Activated naive CD8-positive, alpha-beta T cell (primary cell): ENCODE measurements around the gene PREP.

Experiments used
- H3K27ac Mint-ChIP-seq: one replicate; pipeline ENCODE4 v1.8.0; 2021; ENCODE audit warnings: mixed read lengths
- H3K27me3 Mint-ChIP-seq: one replicate; pipeline ENCODE4 v1.8.0; 2021; ENCODE audit warnings: mixed read lengths
- H3K36me3 Mint-ChIP-seq: one replicate; pipeline ENCODE4 v1.8.0; 2021; ENCODE audit warnings: mixed read lengths
- H3K4me1 Mint-ChIP-seq: one replicate; pipeline ENCODE4 v1.8.0; 2021; ENCODE audit warnings: low read depth, mixed read lengths
- H3K4me3 Mint-ChIP-seq: one replicate; pipeline ENCODE4 v1.8.0; 2021; ENCODE audit warnings: mild to moderate bottlenecking, mixed read lengths
- H3K9me3 Mint-ChIP-seq: one replicate; pipeline ENCODE4 v1.8.0; 2021; ENCODE audit warnings: low read depth, mixed read lengths

The PREP gene

GRCh38 chr6:105373481-105373880 lies 29.4 kb downstream of the PREP start:
- Mint-ChIP-seq H3K27me3 (no peaks in the 10 kb centered on the region), H3K9me3 (no peaks in the 10 kb centered on the region), H3K4me1 (peaks cover 4% of the 10 kb centered on the region), H3K4me3 (no peak overlapping the region), H3K36me3 (peaks cover 23% of the 10 kb centered on the region), H3K27ac (no peak overlapping the region)

DNA sequence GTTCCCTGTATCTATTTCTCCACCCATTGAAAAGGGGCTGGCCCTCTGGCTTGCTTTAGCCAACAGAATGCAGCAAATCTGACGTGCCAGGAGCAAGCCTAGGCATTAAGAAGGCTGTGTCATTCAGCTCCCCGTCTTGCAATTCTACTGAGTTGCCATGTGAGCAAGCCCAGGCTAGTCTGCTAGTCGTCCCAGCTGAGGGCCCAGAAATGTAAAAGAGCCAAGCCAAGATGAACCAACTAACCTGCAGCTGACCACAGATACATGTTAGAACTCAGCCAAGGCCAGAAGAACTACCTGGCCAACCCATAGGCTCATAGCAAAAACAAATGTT lies 30.1 kb downstream of the PREP start:
- Mint-ChIP-seq H3K9me3 (no peaks in the 10 kb centered on the region), H3K36me3 (peaks cover 23% of the 10 kb centered on the region), H3K4me3 (no peak overlapping the region), H3K27ac (no peak overlapping the region), H3K27me3 (no peaks in the 10 kb centered on the region), H3K4me1 (peaks cover 3% of the 10 kb centered on the region)

DNA sequence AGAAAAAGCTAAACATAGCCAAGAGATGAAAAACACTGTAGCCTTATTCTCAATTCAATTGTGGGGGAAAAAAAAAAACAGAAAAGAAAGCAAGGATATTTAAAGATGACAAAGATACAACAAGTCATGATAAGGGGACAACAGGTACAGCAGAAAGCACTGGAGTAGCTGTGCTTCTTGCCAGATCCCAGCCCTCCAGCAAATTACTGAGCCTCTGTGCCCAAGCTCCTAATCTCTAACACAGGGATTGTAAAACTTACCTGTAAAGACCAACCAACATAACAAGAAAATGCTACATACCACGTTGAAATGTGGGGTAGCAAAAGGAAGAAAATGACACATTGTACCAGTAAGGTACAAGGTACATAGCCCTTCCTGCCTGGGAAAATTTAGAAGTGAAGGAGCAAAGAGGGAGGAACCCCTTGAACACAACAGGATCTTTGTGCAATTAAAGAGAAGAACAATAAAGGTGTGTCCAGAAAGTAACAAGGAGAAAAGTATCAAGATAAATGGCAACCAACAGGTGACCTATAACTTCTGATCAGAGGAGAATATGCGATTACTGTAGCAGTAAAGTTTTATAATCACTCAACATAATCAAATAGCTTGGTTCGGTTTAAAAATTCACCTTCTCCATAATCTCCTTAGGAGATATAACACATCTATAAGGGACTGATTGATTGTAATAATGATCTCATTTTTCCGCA lies 30.6 kb downstream of the PREP start:
- Mint-ChIP-seq H3K4me3 (no peak overlapping the region), H3K27me3 (no peaks in the 10 kb centered on the region), H3K27ac (no peak overlapping the region), H3K9me3 (no peaks in the 10 kb centered on the region), H3K36me3 (peaks cover 23% of the 10 kb centered on the region), H3K4me1 (peaks cover 2% of the 10 kb centered on the region)

- H3K36me3 Mint-ChIP-seq = peaks cover 31% of the 10 kb centered on the region
Measured at GRCh38 chr6:105370351-105370750, 32.5 kb downstream of the PREP start.

GRCh38 chr6:105369145-105369544 lies 33.7 kb downstream of the PREP start:
- no peak overlapping the region for H3K4me3 Mint-ChIP-seq
- peaks cover 34% of the 10 kb centered on the region for H3K36me3 Mint-ChIP-seq
- H3K4me1 Mint-ChIP-seq = peaks cover 2% of the 10 kb centered on the region
- H3K9me3 Mint-ChIP-seq = no peaks in the 10 kb centered on the region
- no peak overlapping the region for H3K27ac Mint-ChIP-seq
- no peaks in the 10 kb centered on the region for H3K27me3 Mint-ChIP-seq

More at GRCh38 chr6:105370351-105370750, 32.5 kb downstream of the PREP start:
- Mint-ChIP-seq H3K4me1 (peaks cover 2% of the 10 kb centered on the region), H3K9me3 (no peaks in the 10 kb centered on the region), H3K27me3 (no peaks in the 10 kb centered on the region), H3K27ac (peak overlapping the region; percentile 58), H3K4me3 (no peak overlapping the region)

GRCh38 chr6:105364243-105364642 lies 38.6 kb downstream of the PREP start:
- Mint-ChIP-seq H3K9me3 (no peaks in the 10 kb centered on the region), H3K27me3 (no peaks in the 10 kb centered on the region), H3K4me1 (peaks cover 2% of the 10 kb centered on the region), H3K36me3 (peaks cover 18% of the 10 kb centered on the region), H3K4me3 (no peak overlapping the region), H3K27ac (no peak overlapping the region)

DNA sequence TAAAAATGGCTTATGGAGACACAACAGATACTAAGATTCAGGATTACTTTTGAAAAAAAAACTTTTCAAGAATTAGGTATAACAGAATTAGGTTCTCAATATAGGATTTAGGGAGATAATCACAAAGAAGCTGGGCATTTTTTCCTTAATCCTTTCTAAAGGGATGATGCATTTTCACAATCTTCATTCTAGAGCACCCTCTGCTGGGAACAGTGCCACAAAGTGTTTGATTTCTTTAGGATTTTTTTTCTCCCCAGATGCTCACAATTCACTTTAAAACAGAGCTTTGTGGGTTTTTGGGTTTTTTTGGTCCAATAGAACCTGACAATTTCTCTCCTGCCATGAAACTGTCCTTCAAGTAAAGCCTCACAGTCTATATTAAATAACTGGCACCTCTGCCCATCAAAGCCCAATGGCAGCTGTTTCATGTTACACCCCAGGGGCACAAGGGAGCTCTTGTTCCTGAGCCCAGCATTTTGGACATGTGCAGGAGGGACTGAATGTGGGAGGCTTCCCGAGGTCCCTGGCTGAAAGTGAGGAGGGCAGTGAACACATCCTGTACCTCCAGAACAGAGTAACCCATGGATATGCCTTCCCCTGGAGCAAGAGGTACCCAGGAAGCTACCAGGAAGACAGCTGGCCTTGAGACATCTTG lies 39.7 kb downstream of the PREP start:
- no peak overlapping the region for H3K27ac Mint-ChIP-seq
- H3K4me1 Mint-ChIP-seq = peaks cover 2% of the 10 kb centered on the region
- H3K4me3 Mint-ChIP-seq = no peak overlapping the region
- peaks cover 21% of the 10 kb centered on the region for H3K36me3 Mint-ChIP-seq
- no peaks in the 10 kb centered on the region for H3K27me3 Mint-ChIP-seq
- H3K9me3 Mint-ChIP-seq = no peaks in the 10 kb centered on the region

DNA sequence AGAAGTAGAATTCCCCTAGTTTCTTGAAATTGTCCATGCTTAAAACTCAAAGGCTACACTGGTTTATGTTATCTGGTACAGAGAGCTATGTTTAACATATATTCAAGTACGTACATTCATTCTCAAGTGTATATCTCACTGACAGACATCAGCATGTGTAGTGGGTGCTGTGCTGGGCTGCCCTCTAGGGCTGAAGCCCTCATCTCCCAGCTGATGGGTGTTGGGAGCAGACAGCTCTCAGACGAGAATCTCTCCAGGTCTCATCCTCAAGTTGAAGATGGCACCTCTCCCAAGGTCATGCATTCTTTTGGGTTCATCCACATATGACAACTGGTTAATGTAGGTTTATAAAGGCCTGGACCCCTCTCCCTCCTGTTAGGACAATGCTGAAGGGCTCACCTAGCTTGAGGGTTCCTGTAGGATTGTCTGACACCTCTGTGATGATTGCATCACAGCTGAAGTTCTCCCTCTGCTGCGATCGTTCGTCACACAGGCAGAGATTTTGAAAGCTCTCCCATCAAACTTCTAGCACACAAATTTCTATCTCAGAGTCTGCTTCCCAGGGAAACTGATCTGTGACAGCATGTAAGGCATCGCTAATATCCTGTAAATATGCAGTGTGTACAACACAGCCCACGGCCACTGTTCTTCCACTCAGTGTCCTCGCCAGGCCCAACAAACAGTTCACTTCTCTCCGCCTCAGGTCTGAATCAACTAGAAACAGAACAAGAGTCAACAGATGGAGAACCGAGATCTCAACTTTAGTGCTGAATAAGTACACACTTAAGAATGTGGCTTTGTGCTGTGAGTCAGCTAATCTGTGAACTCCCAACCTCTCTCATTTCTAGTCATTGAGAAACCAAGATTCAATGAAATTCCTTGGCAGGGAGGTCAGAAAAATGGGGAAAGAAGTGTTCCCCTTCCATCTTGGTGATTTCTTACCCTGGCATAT lies 43.2 kb downstream of the PREP start:
- H3K27ac Mint-ChIP-seq = no peak overlapping the region
- H3K4me1 Mint-ChIP-seq = peaks cover 2% of the 10 kb centered on the region
- H3K4me3 Mint-ChIP-seq = no peak overlapping the region
- no peaks in the 10 kb centered on the region for H3K27me3 Mint-ChIP-seq
- H3K36me3 Mint-ChIP-seq = peaks cover 38% of the 10 kb centered on the region
- H3K9me3 Mint-ChIP-seq = no peaks in the 10 kb centered on the region

GRCh38 chr6:105357165-105357564 lies 45.7 kb downstream of the PREP start:
- Mint-ChIP-seq H3K36me3 (peaks cover 38% of the 10 kb centered on the region), H3K4me1 (peaks cover 2% of the 10 kb centered on the region), H3K27me3 (no peaks in the 10 kb centered on the region), H3K4me3 (no peak overlapping the region), H3K9me3 (no peaks in the 10 kb centered on the region), H3K27ac (peak overlapping the region; percentile 22)

GRCh38 chr6:105352037-105352617 lies 50.8 kb downstream of the PREP start:
- Mint-ChIP-seq H3K27me3 (no peaks in the 10 kb centered on the region), H3K9me3 (no peaks in the 10 kb centered on the region), H3K4me1 (no peaks in the 10 kb centered on the region), H3K4me3 (no peak overlapping the region), H3K27ac (no peak overlapping the region), H3K36me3 (peaks cover 44% of the 10 kb centered on the region)

DNA sequence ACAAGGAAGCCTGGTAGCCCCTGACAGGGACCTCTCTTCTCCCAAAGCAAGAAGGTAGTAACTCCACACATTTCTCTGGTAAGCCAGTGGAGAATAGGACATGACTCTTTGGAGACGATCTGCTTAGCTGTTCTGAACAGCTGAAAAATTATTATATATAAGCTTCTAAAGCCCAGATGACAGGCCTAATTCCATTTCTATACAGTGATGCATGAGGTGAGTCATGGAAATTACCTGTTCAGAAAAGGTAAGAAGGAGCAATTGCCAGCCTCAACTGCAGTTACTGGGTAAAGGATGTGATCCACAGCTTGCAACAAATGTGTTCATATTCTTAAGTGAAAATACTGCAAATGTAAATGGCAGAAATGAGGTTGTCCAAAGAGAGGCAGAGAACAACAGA lies 54.0 kb downstream of the PREP start:
- H3K9me3 Mint-ChIP-seq = no peaks in the 10 kb centered on the region
- H3K4me3 Mint-ChIP-seq = no peak overlapping the region
- H3K4me1 Mint-ChIP-seq = no peaks in the 10 kb centered on the region
- no peak overlapping the region for H3K27ac Mint-ChIP-seq
- no peaks in the 10 kb centered on the region for H3K27me3 Mint-ChIP-seq
- peaks cover 27% of the 10 kb centered on the region for H3K36me3 Mint-ChIP-seq

DNA sequence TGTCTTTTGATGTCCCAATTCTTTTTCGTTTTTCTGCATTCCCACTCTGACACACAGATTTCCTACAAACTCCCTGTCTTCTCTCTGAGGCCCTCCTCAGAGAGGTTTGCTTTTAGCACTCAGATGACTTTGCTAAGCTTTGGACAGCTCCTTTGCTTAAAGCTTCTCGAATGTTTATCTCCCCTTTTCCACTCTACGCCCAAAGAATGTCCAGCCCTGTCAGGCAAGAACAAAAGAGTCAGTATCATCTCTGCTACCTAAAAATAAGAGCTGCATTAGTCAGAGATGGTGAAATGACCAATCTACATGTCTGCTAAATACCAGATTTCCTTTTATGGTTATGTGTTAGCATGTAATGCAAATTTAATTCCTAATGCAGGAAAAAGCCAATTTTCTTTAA lies 56.8 kb downstream of the PREP start:
- Mint-ChIP-seq H3K36me3 (peaks cover 21% of the 10 kb centered on the region), H3K9me3 (no peaks in the 10 kb centered on the region), H3K4me3 (no peak overlapping the region), H3K27me3 (no peaks in the 10 kb centered on the region), H3K4me1 (peaks cover 7% of the 10 kb centered on the region), H3K27ac (no peak overlapping the region)

DNA sequence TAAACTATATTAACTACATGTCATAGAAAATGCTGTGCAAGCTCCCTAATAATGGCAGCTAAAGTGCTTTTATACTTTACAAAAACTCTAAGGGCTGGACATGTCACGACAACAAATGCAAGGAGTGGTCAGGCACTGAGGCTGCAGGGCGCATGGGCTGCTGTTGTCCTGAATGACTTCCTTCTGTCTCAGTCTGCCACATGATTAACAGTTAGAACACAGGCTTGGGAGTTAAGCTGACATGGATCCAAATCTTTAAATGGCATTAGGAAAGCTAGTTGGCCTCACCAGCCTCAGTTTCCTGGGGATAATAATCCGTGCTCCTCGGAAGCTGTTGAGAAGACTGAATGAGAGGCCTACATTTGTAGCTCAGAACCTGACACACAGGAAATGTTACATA lies 57.4 kb downstream of the PREP start:
- Mint-ChIP-seq H3K9me3 (no peaks in the 10 kb centered on the region), H3K27me3 (no peaks in the 10 kb centered on the region), H3K4me3 (no peak overlapping the region), H3K27ac (no peak overlapping the region), H3K4me1 (peaks cover 12% of the 10 kb centered on the region), H3K36me3 (peaks cover 21% of the 10 kb centered on the region)

GRCh38 chr6:105344881-105345370 lies 58.0 kb downstream of the PREP start:
- Mint-ChIP-seq H3K27me3 (no peaks in the 10 kb centered on the region), H3K4me3 (no peak overlapping the region), H3K4me1 (peaks cover 17% of the 10 kb centered on the region), H3K36me3 (peaks cover 21% of the 10 kb centered on the region), H3K9me3 (no peaks in the 10 kb centered on the region), H3K27ac (no peak overlapping the region)
